Measurements from ENCODE around the gene LRRC25.
A peak's percentile ranks its signal among the peaks of the same experiment; 100 is the strongest.
"Not testable (repeated sequence)": the region's sequence is repeated elsewhere in the genome, so short reads cannot be mapped to it uniquely, and the experiment has no call there.

LRRC25 gene

GRCh38 chr19:18379803-18380747 is 17.3 kb downstream of the LRRC25 start:
- peak; percentile 85 for DNase-seq (ENCODE audit: low read depth)

GRCh38 chr19:18377026-18377425 is 20.4 kb downstream of the LRRC25 start:
- no peak for DNase-seq (ENCODE audit: low read depth)

GRCh38 chr19:18373892-18374629 is 23.4 kb downstream of the LRRC25 start:
- DNase-seq (ENCODE audit: low read depth) = peak; percentile 100

DNA sequence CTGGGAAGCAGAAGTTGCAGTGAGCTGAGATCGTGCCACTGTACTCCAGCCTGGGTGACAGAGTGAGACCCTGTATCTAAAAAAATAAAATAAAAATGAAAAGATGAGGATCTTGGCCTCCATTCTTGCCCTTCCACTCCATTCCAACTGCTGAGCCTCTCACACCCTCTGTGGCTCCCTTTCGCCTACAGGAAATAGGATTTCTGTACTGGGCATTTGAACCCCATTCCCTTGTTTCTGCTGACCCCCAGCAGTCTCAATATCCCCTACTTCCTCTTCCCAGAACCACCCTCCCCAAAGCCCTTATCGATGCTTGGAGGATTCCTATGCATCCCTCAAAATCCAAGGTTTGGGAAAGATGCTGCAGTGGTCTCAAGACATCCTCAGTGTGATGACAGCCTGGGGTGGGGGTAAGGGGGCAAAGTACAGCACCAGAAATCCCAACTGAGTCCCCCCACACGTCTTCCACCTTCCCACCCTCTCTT is 24.0 kb downstream of the LRRC25 start:
- no peak for DNase-seq (ENCODE audit: low read depth)

DNA sequence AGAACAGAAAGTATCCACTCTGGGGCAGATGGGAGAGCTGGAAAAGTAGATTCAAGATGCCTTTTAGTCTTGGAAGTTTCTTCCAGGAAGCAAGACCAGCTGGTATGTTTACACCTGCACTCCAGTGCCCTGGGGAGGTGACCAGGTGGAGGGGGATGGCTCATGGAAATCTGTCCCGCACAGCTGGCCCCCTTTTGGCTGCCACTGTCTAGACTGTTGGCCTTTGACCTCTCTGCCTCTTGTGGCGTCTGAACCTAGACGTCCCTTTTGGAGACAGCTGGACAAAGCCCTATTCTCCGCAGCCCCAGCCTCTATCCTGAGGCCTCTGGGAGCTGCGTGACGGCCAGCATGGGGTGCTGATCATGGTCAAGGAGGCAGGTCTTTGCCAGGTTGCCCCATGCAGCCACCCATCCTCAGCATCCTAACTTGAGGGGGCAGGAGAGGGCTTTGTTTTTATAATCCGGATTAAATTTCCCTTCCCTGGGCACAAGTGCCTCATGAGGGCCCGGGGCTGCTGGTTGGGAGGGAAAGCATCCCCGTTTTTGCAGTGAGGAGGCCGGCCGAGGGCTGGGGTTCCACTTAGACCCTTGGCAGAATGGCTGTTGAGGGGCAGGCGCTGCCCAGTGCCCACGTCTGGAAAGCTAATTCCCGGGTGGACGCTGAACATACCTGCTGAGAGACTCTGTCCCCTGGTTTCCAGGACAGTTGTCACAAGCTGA is 28.8 kb downstream of the LRRC25 start:
- no peak for DNase-seq (ENCODE audit: low read depth)

DNA sequence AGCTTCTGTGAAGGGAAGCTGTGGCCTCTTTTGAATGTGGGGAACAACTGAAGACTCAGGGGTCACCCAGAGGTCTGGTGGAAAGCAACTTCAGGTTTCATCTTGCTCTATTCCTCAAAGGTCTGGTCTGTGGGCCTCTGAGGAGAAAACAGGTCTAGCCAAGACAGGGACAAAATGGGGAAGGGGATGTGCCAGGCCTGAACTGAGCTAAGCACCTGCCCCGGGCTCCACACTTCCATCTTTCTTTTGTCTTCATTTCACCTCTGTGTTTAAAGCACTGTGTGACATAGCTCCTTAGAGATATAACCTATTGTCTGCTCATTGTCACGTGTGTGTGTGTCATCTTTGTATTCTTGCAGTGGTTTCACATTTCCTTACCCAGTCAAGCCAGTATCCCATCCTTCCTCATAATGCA is 31.4 kb downstream of the LRRC25 start:
- peak; percentile 61 for DNase-seq (ENCODE audit: low read depth)

DNA sequence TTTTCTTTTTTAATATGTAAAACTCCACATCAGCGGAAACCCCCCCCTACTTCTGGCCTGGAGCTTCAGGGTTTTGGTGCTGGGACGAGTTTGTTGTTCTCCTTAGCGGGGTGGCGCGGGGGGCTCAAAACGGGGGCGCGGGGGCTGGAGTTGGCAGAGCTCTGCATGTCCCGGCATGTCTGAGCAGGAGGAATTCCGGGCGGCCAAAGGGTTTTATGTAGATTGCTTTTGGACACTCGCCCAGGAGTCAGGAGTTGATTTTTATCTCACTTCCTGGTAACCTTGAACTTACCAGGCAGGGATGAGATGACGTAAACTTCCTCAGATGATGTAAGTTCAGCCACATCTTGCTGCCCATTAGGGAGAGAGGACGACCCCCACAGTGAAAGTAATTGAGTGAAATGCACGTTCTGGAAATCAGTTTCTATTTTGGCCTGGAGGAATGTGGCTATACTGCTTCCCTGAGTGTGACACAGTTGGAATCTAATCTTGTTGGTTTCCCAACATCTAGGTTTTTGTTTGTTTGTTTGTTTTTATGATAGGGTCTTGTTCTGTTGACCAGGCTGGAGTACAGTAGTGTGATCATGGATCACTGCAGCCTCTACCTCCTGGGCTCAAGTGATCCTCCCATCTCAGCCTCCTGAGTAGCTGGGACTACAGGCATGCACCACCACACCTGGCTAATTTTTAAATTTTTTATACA is 32.4 kb downstream of the LRRC25 start:
- DNase-seq (ENCODE audit: low read depth) = peak; percentile 100

DNA sequence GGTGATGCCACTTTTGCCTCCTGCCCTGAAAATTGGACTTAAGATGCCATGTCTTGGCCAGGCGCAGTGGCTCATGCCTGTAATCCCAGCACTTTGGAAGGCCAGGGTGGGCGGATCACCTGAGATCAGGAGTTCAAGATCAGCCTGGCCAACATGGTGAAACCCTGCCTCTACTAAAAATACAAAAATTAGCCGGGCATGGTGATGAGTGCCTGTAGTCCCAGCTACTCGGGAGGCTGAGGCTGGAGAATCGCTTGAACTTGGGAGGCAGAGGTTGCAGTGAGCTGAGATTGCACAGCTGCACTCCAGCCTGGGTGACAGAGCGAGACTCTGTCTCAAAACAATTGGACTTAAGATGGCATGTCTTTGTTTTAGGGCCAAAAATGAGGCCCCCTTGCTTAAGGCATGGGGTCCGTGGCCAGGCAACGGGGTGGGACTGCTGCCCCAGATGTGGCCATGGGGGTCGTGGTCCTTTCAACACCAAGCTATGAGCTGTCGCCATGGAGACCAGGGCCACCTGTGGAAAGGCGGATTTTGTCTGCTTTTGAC is 33.1 kb downstream of the LRRC25 start:
- not testable (repeated sequence) for DNase-seq (ENCODE audit: low read depth)

GRCh38 chr19:18363787-18364186 is 33.6 kb downstream of the LRRC25 start:
- DNase-seq (ENCODE audit: low read depth) = no peak

- DNase-seq (ENCODE audit: low read depth) = no peak
Observed at GRCh38 chr19:18362934-18363542, 34.4 kb downstream of the LRRC25 start.

- no peak for DNase-seq (ENCODE audit: low read depth)
Observed at GRCh38 chr19:18361646-18362045, 35.8 kb downstream of the LRRC25 start.

- no peak for DNase-seq (ENCODE audit: low read depth)
Observed at GRCh38 chr19:18357041-18357440, 40.4 kb downstream of the LRRC25 start.

GRCh38 chr19:18354743-18355142 is 42.7 kb downstream of the LRRC25 start:
- not testable (repeated sequence) for DNase-seq (ENCODE audit: low read depth)

DNA sequence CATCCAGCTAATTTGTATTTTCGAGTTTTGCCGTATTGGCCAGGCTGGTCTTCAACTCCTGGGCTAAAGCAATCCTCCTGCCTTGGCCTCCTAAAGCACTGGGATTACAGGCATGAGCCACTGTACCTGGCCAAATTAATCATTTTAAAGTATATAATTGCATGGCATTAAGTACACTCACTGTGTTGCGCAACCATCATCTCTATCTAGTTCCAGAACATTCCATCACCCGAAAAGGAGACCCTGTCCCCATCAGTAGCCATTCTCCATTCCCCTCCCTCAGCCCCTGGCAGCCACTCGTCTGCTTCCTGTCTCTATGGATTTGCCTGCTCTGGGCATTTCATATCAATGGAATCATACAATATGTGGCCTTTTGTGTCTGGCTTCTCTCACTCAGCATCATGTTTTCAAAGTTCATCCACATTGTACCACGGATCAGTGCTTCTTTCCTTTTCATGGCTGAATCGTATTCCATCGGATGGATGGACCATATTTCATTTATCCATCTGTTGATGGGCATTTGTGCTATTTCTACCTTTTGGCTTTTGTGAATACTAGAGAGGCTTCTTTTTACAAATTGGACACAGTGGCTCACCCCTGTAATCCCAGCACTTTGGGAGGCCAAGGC is 43.9 kb downstream of the LRRC25 start:
- no peak for DNase-seq (ENCODE audit: low read depth)

DNA sequence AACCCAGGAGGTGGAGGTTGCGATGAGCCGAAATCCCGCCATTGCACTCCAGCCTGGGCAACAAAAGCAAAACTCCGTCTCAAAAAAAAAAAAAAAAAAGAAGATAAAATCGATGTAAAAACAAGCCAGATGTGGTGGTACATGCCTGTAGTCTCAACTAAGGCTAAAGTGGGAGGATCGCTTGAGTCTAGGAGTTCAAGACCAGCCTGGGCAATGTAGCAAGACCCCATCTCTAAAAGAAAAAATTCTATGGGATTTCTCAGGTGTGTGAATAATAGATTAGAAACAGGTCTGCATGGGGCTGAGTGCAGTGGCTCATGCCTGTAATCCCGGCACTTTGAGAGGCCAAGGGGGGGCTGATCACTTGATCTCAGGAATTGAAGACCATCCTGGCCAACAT is 45.9 kb downstream of the LRRC25 start:
- DNase-seq (ENCODE audit: low read depth) = no peak

DNA sequence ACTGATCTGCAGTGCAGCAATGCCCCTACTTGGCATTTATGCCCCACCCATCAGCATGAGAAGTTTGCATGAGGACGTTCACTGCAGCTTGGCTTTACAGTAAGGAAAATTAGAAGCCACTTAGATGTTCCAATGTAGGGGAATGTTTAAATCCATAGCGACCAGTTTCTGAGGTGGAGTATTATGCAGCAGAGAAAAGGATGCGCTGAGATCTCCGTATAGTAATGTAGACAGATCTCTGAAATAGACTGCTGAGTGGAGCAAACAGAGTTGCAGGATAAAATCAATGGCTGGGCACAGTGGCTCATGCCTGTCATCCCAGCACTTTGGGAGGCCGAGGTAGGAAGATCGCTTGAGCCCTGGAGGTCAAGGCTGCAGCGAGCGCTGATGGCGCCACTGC is 46.9 kb downstream of the LRRC25 start:
- DNase-seq (ENCODE audit: low read depth) = no peak

DNA sequence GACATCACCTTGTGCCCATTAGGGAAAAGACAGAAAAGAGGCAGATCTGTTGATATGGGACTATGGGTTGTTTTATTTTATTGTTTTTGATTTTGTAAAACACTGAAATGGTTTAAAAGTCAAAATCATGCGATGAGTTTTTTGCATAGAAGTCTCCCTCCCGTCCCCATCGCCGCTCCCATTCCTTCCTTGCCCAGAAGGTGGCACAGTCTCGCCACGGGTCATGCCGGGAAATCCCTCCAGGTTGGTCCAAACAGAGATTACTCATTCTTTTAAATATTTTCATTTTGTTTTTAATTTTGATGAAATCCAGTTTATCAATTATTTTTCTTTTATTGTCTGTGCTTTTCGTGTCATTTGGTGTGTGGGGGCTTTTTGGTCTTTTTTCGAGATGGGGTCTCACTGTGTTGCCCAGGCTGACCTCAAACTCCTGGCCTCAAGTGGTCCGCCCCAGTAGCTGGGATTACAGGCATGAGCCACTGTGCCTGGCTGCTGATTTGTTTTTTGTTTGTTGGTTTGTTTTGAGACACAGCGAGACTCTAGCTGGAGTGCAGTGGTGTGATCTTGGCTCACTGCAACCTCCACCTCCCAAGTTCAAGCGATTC is 47.8 kb downstream of the LRRC25 start:
- peak; percentile 69 for DNase-seq (ENCODE audit: low read depth)

GRCh38 chr19:18348818-18349339 is 48.5 kb downstream of the LRRC25 start:
- DNase-seq (ENCODE audit: low read depth) = not testable (repeated sequence)

DNA sequence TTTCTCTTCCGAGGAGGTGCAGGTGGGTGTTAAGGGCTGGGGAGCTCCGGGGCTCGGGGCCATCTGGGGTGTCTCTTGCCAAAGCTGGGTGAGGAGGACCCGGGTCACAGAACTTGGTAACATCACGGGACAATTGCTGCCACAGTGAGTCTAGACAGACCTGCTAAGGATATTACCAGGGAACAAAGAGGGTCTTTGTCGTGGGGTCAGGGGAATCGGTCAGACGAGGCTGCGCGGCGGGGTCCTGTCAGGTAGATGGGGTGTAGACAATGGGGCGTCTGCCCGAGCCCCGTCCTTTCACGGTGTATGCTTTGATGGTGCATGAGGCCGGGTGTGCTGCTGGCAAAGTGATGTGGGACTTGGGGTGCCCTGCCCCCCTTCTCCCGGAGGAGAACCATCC is 49.3 kb downstream of the LRRC25 start:
- no peak for DNase-seq (ENCODE audit: low read depth)

GRCh38 chr19:18346091-18346490 is 51.3 kb downstream of the LRRC25 start:
- no peak for DNase-seq (ENCODE audit: low read depth)

Data from iris pigment epithelial cell (primary cell).